ENCODE measurements around the gene DNAJC4.
A peak's percentile ranks its signal among the peaks of the same experiment; 100 is the strongest.

DNAJC4 gene

DNA sequence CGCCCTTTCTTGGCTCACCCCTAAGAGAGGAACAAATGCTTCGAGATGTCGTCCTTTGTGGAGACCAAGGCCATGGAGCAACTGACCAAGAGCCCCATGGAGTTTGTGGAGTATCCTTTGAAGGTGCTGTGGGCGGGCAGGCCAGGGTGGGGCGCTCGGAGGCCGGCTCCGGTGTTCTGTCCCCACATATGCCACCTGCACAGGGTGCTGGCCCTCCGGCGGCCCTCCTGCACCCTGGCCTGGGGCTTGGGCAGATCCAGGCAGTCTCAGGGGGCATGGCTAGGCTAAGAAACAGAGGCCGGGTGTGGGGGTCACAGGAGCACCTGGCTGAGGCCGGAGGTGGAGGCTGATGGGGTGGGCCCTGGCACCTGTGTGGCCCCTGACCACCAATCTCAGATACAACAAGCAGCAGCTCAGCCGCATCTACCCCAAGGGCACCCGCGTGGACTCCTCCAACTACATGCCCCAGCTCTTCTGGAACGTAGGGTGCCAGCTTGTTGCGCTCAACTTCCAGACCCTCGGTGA is 31.3 kb downstream of the DNAJC4 start:
- no peaks in the 10 kb centered on the region for H3K9me3 ChIP-seq (ENCODE audit: control insufficient read depth in 2 of 2, low read length in 2 of 2)
- no peaks in the 10 kb centered on the region for H3K4me1 ChIP-seq (ENCODE audit: control insufficient read depth, insufficient read depth, low read length)
- H3K27me3 ChIP-seq (ENCODE audit: control insufficient read depth in 1 of 2, insufficient read depth in 2 of 2, low read length in 2 of 2), result no peaks in the 10 kb centered on the region
- no peak overlapping the region for H3K9ac ChIP-seq (ENCODE audit: low read length in 2 of 2)
- H3K36me3 ChIP-seq (ENCODE audit: control insufficient read depth in 2 of 2, insufficient read depth in 2 of 2, low read length in 2 of 2), result peaks cover 18 to 33% of the 10 kb centered on the region in 2 donors
- H3K27ac ChIP-seq (ENCODE audit: low read length), result no peak overlapping the region
- no peak overlapping the region for H3K4me3 ChIP-seq (ENCODE audit: low read length in 2 of 2)

GRCh38 chr11:64262271-64263002 is 32.1 kb downstream of the DNAJC4 start:
- Histone ChIP-seq H3K36me3 (ENCODE audit: control insufficient read depth in 2 of 2, insufficient read depth in 2 of 2, low read length in 2 of 2) (peaks cover 17 to 32% of the 10 kb centered on the region in 2 donors), H3K27ac (ENCODE audit: low read length) (no peak overlapping the region), H3K4me3 (ENCODE audit: low read length in 2 of 2) (no peak overlapping the region), H3K4me1 (ENCODE audit: control insufficient read depth, insufficient read depth, low read length) (no peaks in the 10 kb centered on the region), H3K9ac (ENCODE audit: low read length in 2 of 2) (no peak overlapping the region), H3K9me3 (ENCODE audit: control insufficient read depth in 2 of 2, low read length in 2 of 2) (no peaks in the 10 kb centered on the region), H3K27me3 (ENCODE audit: control insufficient read depth in 1 of 2, insufficient read depth in 2 of 2, low read length in 2 of 2) (no peaks in the 10 kb centered on the region)

DNA sequence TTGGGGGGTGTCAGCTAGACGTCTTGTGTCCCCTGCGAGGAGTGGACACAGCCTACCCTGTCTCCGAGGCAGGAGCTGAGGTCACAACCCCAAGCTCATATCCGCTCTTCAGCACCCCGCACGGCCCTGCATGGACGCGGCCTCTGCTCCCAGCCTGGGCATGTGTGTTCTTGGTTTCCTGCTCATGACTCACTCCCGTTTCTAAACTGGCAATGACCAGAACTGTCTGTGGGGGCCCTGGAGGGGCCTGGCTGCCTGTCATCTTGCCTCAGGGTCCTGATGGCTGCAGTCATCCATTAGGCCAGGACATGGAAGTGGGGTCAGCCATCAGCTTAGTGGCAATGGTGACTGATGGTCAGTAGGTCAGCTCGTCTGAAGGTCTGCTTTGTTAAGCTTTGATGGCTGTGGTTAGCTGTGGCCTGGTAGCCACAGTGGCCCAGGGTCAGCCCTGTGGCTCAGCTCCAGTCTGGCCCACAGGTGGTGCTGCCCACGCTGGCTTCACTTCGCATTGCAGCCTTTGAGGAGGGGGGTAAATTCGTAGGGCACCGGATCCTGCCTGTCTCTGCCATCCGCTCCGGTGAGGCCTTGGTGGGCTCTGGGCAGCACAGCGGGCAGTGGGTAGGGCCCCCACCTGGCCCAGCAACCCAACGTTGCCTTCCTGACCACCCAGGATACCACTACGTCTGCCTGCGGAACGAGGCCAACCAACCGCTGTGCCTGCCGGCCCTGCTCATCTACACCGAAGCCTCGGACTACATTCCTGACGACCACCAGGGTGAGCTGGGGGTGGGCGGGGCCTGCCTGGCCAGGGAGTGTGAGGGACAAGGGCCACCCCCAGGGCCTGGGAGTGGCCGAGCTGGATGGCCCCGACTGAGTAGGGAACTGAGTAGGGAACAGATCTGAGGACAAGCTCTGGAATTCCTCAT is 32.9 kb downstream of the DNAJC4 start:
- Histone ChIP-seq H3K4me1 (ENCODE audit: control insufficient read depth, insufficient read depth, low read length) (peaks cover 8% of the 10 kb centered on the region), H3K9me3 (ENCODE audit: control insufficient read depth in 2 of 2, low read length in 2 of 2) (no peaks in the 10 kb centered on the region), H3K36me3 (ENCODE audit: control insufficient read depth in 2 of 2, insufficient read depth in 2 of 2, low read length in 2 of 2) (peaks cover 15 to 32% of the 10 kb centered on the region in 2 donors), H3K9ac (ENCODE audit: low read length in 2 of 2) (no peak overlapping the region), H3K27ac (ENCODE audit: low read length) (no peak overlapping the region), H3K27me3 (ENCODE audit: control insufficient read depth in 1 of 2, insufficient read depth in 2 of 2, low read length in 2 of 2) (no peaks in the 10 kb centered on the region), H3K4me3 (ENCODE audit: low read length in 2 of 2) (no peak overlapping the region)

DNA sequence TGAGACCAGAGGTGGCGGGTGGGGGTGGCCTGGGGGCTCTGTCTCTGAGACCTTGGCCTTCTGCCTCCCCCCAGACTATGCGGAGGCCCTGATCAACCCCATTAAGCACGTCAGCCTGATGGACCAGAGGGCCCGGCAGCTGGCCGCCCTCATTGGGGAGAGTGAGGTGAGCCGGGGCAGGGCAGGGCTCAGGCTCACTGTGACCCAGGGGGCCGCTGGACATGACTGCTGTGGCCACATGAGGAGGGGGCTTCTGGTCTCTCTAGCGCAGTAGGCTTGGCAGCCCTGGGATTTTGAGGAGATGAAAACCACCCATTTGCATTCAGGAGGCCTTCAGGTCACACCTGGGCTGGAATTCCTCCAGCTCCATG is 33.6 kb downstream of the DNAJC4 start:
- Histone ChIP-seq H3K36me3 (ENCODE audit: control insufficient read depth in 2 of 2, insufficient read depth in 2 of 2, low read length in 2 of 2) (peaks cover 12 to 29% of the 10 kb centered on the region in 2 donors), H3K9me3 (ENCODE audit: control insufficient read depth in 2 of 2, low read length in 2 of 2) (no peaks in the 10 kb centered on the region), H3K4me1 (ENCODE audit: control insufficient read depth, insufficient read depth, low read length) (peaks cover 14% of the 10 kb centered on the region), H3K9ac (ENCODE audit: low read length in 2 of 2) (no peak overlapping the region), H3K27ac (ENCODE audit: low read length) (no peak overlapping the region), H3K27me3 (ENCODE audit: control insufficient read depth in 1 of 2, insufficient read depth in 2 of 2, low read length in 2 of 2) (no peaks in the 10 kb centered on the region), H3K4me3 (ENCODE audit: low read length in 2 of 2) (no peak overlapping the region)

DNA sequence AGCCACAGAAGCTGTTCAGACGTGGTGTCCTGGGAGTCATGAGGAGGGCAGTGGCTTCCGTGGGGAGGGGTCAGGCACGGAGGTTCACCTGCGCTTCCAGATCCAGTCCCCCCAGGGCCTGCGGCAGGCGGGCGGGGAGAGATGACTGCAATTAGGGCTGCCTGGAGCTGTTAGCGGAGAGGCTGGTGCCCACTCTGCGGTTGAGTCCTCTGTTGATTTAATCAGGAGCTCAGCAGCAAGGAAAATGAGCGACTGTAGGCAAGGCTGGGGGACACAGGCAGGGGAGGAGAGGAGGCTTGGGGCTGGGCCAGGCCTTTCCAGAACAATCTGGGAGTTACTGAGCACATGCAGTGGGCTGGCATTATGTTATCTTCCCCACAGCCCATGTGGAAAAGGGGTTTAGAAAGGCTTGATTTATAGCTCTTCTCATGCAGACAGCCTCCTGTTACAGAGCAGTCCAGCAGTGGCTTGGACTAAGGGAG is 34.1 kb downstream of the DNAJC4 start:
- Histone ChIP-seq H3K9me3 (ENCODE audit: control insufficient read depth in 2 of 2, low read length in 2 of 2) (no peaks in the 10 kb centered on the region), H3K4me1 (ENCODE audit: control insufficient read depth, insufficient read depth, low read length) (peaks cover 19% of the 10 kb centered on the region), H3K4me3 (ENCODE audit: low read length in 2 of 2) (no peak overlapping the region), H3K27ac (ENCODE audit: low read length) (no peak overlapping the region), H3K36me3 (ENCODE audit: control insufficient read depth in 2 of 2, insufficient read depth in 2 of 2, low read length in 2 of 2) (peaks cover 12 to 27% of the 10 kb centered on the region in 2 donors), H3K9ac (ENCODE audit: low read length in 2 of 2) (no peak overlapping the region), H3K27me3 (ENCODE audit: control insufficient read depth in 1 of 2, insufficient read depth in 2 of 2, low read length in 2 of 2) (no peaks in the 10 kb centered on the region)

DNA sequence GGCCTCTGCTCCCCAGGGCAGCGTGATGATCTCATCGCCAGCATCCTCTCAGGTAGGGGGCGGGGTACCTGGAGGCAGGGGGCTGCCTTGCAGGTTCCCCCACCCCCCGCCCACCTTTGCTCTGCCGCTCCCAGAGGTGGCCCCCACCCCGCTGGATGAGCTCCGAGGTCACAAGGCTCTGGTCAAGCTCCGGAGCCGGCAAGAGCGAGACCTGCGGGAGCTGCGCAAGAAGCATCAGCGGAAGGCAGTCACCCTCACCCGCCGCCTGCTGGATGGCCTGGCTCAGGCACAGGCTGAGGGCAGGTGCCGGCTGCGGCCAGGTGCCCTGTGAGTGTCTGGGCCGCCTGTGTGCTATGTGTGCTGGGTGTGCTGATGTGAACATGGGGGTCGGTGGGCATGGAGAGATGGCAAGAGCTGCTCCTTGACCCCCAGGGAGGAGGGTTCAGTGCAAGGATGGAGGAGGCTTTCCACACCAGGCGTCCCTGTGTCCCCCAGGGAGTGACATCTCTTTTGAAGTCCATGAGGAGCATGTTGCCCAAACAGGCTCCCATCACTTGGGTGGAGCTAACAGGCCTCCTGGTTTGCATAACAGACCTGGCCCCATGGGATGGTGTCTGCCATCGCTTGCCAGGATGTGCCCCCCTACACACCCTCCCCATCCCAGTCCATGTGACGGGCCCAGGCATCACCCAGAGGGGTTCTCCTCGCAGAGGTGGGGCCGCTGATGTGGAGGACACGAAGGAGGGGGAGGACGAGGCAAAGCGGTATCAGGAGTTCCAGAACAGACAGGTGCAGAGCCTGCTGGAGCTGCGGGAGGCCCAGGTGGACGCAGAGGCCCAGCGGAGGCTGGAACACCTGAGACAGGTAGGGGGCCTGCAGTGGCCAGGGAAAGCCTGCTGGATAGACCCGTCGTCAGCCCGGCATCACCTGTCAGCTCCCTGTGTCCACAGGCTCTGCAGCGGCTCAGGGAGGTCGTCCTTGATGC is 35.1 kb downstream of the DNAJC4 start:
- no peak overlapping the region for H3K27ac ChIP-seq (ENCODE audit: low read length)
- H3K9me3 ChIP-seq (ENCODE audit: control insufficient read depth in 2 of 2, low read length in 2 of 2), result no peaks in the 10 kb centered on the region
- H3K4me3 ChIP-seq (ENCODE audit: low read length in 2 of 2), result no peak overlapping the region
- H3K4me1 ChIP-seq (ENCODE audit: control insufficient read depth, insufficient read depth, low read length), result peaks cover 24% of the 10 kb centered on the region
- H3K9ac ChIP-seq (ENCODE audit: low read length in 2 of 2), result no peak overlapping the region
- H3K27me3 ChIP-seq (ENCODE audit: control insufficient read depth in 1 of 2, insufficient read depth in 2 of 2, low read length in 2 of 2), result no peaks in the 10 kb centered on the region
- peaks cover 12 to 27% of the 10 kb centered on the region in 2 donors for H3K36me3 ChIP-seq (ENCODE audit: control insufficient read depth in 2 of 2, insufficient read depth in 2 of 2, low read length in 2 of 2)

DNA sequence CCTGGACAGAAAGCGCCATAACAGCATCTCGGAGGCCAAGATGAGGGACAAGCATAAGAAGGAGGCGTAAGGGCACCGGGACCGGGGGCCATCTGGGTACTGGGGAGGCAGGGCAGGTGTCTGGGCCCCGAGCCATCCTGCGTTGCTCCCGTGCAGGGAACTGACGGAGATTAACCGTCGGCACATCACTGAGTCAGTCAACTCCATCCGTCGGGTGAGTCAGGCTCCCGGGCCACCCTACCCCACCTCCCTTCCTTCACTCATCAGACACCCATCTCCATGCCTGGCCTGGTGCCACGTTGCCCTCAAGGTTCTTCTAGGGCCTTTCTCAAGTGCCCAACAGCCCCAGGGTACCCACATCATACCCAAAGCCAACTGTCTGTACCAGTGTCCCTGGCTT is 36.0 kb downstream of the DNAJC4 start:
- no peak overlapping the region for H3K27ac ChIP-seq (ENCODE audit: low read length)
- no peak overlapping the region for H3K9ac ChIP-seq (ENCODE audit: low read length in 2 of 2)
- H3K36me3 ChIP-seq (ENCODE audit: control insufficient read depth in 2 of 2, insufficient read depth in 2 of 2, low read length in 2 of 2), result peaks cover 12 to 25% of the 10 kb centered on the region in 2 donors
- no peaks in the 10 kb centered on the region for H3K27me3 ChIP-seq (ENCODE audit: control insufficient read depth in 1 of 2, insufficient read depth in 2 of 2, low read length in 2 of 2)
- no peak overlapping the region for H3K4me3 ChIP-seq (ENCODE audit: low read length in 2 of 2)
- no peaks in the 10 kb centered on the region for H3K9me3 ChIP-seq (ENCODE audit: control insufficient read depth in 2 of 2, low read length in 2 of 2)
- H3K4me1 ChIP-seq (ENCODE audit: control insufficient read depth, insufficient read depth, low read length), result peaks cover 26% of the 10 kb centered on the region

DNA sequence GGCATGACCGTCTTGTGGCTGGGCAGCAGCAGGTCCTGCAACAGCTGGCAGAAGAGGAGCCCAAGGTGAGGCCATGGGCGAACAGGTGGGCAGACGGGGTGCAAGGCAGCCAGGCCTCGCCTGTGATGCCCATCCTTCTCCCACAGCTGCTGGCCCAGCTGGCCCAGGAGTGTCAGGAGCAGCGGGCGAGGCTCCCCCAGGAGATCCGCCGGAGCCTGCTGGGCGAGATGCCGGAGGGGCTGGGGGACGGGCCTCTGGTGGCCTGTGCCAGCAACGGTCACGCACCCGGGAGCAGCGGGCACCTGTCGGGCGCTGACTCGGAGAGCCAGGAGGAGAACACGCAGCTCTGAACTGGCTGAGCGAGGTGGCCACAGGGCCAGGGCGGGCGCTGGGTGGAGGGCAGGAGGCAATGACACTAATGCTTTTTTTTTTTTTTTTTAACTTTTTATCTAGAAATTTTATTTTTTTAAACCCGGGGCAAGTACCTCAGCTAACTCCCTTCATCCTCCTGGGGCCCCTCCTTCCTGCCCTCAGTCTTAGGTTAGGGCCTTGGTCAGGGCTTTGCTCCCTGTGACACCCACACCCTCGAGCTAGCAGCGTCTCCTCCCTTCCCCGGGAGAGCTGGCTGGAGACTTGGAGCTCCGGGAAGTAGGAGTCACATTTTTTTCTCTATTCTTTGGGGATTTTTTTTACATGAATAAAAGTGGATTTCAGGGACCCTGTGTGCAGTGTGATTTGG is 37.0 kb downstream of the DNAJC4 start:
- Histone ChIP-seq H3K4me1 (ENCODE audit: control insufficient read depth, insufficient read depth, low read length) (peaks cover 35% of the 10 kb centered on the region), H3K27ac (ENCODE audit: low read length) (peak overlapping the region; percentile 96), H3K4me3 (ENCODE audit: low read length in 2 of 2) (no peak overlapping the region), H3K9me3 (ENCODE audit: control insufficient read depth in 2 of 2, low read length in 2 of 2) (no peaks in the 10 kb centered on the region), H3K36me3 (ENCODE audit: control insufficient read depth in 2 of 2, insufficient read depth in 2 of 2, low read length in 2 of 2) (peaks cover 9 to 20% of the 10 kb centered on the region in 2 donors), H3K27me3 (ENCODE audit: control insufficient read depth in 1 of 2, insufficient read depth in 2 of 2, low read length in 2 of 2) (no peaks in the 10 kb centered on the region), H3K9ac (ENCODE audit: low read length in 2 of 2) (no peak overlapping the region)

DNA sequence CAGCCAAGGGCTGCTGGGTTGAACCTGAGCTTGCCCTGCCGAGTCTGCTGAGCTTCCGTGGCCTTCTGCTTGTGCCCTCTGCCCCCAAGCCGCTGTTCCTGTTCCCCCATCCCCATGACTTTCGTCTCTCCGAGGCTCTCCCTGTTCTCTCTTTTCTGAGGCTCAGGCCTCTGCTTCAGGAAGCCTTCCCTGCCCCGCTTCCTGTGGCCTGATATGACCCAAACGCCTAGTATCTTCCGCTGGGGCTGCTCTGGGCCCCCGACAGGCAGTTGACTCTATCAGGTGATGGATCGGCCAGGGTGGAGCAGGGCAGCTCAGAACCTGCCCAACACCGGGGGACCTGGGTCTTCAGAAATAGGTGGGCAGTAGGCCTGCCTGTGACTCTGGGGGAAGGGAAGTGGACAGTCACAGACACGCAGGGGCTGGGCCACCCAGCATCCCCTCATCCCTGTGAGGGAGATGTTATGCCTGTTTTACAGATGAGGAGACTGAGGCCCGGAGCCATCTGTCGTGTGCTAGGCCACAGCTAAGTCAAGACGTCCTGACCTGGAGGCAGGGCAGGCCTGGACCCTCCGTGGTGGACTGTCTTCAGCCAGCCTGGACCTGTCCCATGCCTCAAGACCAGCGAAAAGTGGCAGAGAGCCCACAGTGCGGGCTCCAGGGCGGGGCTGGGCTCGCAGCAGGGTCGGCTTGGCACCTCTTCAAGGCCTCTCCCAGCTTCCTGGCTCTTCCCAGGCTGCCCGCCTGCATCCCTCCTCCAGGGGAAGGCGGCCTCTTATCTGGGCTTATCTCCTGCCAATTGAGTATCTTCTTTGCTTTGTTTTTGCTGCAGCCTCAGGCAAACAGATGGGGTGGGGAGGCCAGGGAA is 37.9 kb downstream of the DNAJC4 start:
- Histone ChIP-seq H3K4me3 (ENCODE audit: low read length in 2 of 2) (peak overlapping the region; percentile 72 to 94), H3K27me3 (ENCODE audit: control insufficient read depth in 1 of 2, insufficient read depth in 2 of 2, low read length in 2 of 2) (no peaks in the 10 kb centered on the region), H3K27ac (ENCODE audit: low read length) (peak overlapping the region; percentile 96), H3K9ac (ENCODE audit: low read length in 2 of 2) (peak overlapping the region; percentile 78 to 86), H3K36me3 (ENCODE audit: control insufficient read depth in 2 of 2, insufficient read depth in 2 of 2, low read length in 2 of 2) (peaks cover 0 to 17% of the 10 kb centered on the region in 2 donors), H3K4me1 (ENCODE audit: control insufficient read depth, insufficient read depth, low read length) (peaks cover 35% of the 10 kb centered on the region), H3K9me3 (ENCODE audit: control insufficient read depth in 2 of 2, low read length in 2 of 2) (no peaks in the 10 kb centered on the region)

Measured in stomach smooth muscle (tissue), 2 donors.